ENCODE measurements around the gene CMKLR1. TPM values are rescaled to one million over a fixed set of nuclear protein-coding genes. Genes with fewer than 3 reads are reported as not detected.

CMKLR1 gene
- total RNA-seq, 2 donors from 2014 or later: 0.26 to 1.1 TPM

GRCh38 chr12:108257004-108257403 lies 82.1 kb downstream of the CMKLR1 start:
- Mint-ChIP-seq H3K27ac (no peak overlapping the region), H3K4me1 (ENCODE audit: low read depth in 2 of 2) (peaks cover 7 to 15% of the 10 kb centered on the region in 2 donors), H3K27me3 (peaks cover 0 to 8% of the 10 kb centered on the region in 2 donors), H3K4me3 (no peak overlapping the region), H3K36me3 (peaks cover 16% of the 10 kb centered on the region), H3K9me3 (peaks cover 7% of the 10 kb centered on the region)
- no peak for ATAC-seq
- DNase-seq (ENCODE audit: low spot score): no peak

- Mint-ChIP-seq H3K27me3 (peaks cover 7 to 8% of the 10 kb centered on the region in 2 donors), H3K4me1 (ENCODE audit: low read depth in 2 of 2) (peaks cover 7 to 19% of the 10 kb centered on the region in 2 donors), H3K4me3 (no peak overlapping the region), H3K9me3 (no peaks in the 10 kb centered on the region), H3K36me3 (peaks cover 6% of the 10 kb centered on the region), H3K27ac (no peak overlapping the region)
- DNase-seq (ENCODE audit: low spot score) (no peak), ATAC-seq (no peak)
Observed at GRCh38 chr12:108255252-108255602, 83.9 kb downstream of the CMKLR1 start.

GRCh38 chr12:108254517-108255251 lies 84.4 kb downstream of the CMKLR1 start:
- DNase-seq (ENCODE audit: low spot score) (no peak), ATAC-seq (no peak)
- peaks cover 10 to 11% of the 10 kb centered on the region in 2 donors for H3K27me3 Mint-ChIP-seq
- H3K27ac Mint-ChIP-seq: no peak overlapping the region
- H3K4me3 Mint-ChIP-seq: no peak overlapping the region
- peaks cover 7 to 23% of the 10 kb centered on the region in 2 donors for H3K4me1 Mint-ChIP-seq (ENCODE audit: low read depth in 2 of 2)
- no peaks in the 10 kb centered on the region for H3K9me3 Mint-ChIP-seq
- peaks cover under 1% of the 10 kb centered on the region for H3K36me3 Mint-ChIP-seq

- no peaks in the 10 kb centered on the region for H3K36me3 Mint-ChIP-seq
- H3K4me1 Mint-ChIP-seq (ENCODE audit: low read depth in 2 of 2): peaks cover 7 to 26% of the 10 kb centered on the region in 2 donors
- ATAC-seq (no peak), DNase-seq (ENCODE audit: low spot score) (no peak)
- H3K9me3 Mint-ChIP-seq: no peaks in the 10 kb centered on the region
- H3K4me3 Mint-ChIP-seq: no peak overlapping the region
- H3K27ac Mint-ChIP-seq: peak overlapping the region in 1 of 2 donors; percentile 42
- H3K27me3 Mint-ChIP-seq: peaks cover 10 to 14% of the 10 kb centered on the region in 2 donors
Observed at GRCh38 chr12:108254030-108254429, 85.1 kb downstream of the CMKLR1 start.

GRCh38 chr12:108253540-108253939 lies 85.6 kb downstream of the CMKLR1 start:
- no peak for DNase-seq (ENCODE audit: low spot score)
- Mint-ChIP-seq H3K36me3 (no peaks in the 10 kb centered on the region), H3K9me3 (no peaks in the 10 kb centered on the region), H3K27ac (peak overlapping the region in 1 of 2 donors; percentile 42), H3K4me1 (ENCODE audit: low read depth in 2 of 2) (peaks cover 7 to 26% of the 10 kb centered on the region in 2 donors), H3K27me3 (peaks cover 10 to 14% of the 10 kb centered on the region in 2 donors), H3K4me3 (no peak overlapping the region)
- ATAC-seq: no peak

GRCh38 chr12:108252523-108252922 lies 86.6 kb downstream of the CMKLR1 start:
- peaks cover 10 to 14% of the 10 kb centered on the region in 2 donors for H3K27me3 Mint-ChIP-seq
- DNase-seq (ENCODE audit: low spot score): no peak
- H3K4me3 Mint-ChIP-seq: no peak overlapping the region
- H3K9me3 Mint-ChIP-seq: no peaks in the 10 kb centered on the region
- no peaks in the 10 kb centered on the region for H3K36me3 Mint-ChIP-seq
- peaks cover 7 to 26% of the 10 kb centered on the region in 2 donors for H3K4me1 Mint-ChIP-seq (ENCODE audit: low read depth in 2 of 2)
- no peak for ATAC-seq
- no peak overlapping the region for H3K27ac Mint-ChIP-seq

- no peaks in the 10 kb centered on the region for H3K9me3 Mint-ChIP-seq
- H3K36me3 Mint-ChIP-seq: no peaks in the 10 kb centered on the region
Observed at GRCh38 chr12:108248011-108248410, 91.1 kb downstream of the CMKLR1 start.

GRCh38 chr12:108247130-108247529 lies 92.0 kb downstream of the CMKLR1 start:
- ATAC-seq (no peak), DNase-seq (ENCODE audit: low spot score) (no peak)
- Mint-ChIP-seq H3K27me3 (peaks cover 6 to 10% of the 10 kb centered on the region in 2 donors), H3K36me3 (no peaks in the 10 kb centered on the region), H3K4me1 (ENCODE audit: low read depth in 2 of 2) (peaks cover 0 to 13% of the 10 kb centered on the region in 2 donors), H3K27ac (no peak overlapping the region), H3K4me3 (no peak overlapping the region), H3K9me3 (no peaks in the 10 kb centered on the region)

More at GRCh38 chr12:108248011-108248410, 91.1 kb downstream of the CMKLR1 start:
- peaks cover 6 to 10% of the 10 kb centered on the region in 2 donors for H3K27me3 Mint-ChIP-seq
- ATAC-seq (no peak), DNase-seq (ENCODE audit: low spot score) (no peak)
- H3K4me1 Mint-ChIP-seq (ENCODE audit: low read depth in 2 of 2): peaks cover under 1 to 15% of the 10 kb centered on the region in 2 donors
- no peak overlapping the region for H3K4me3 Mint-ChIP-seq
- H3K27ac Mint-ChIP-seq: no peak overlapping the region

GRCh38 chr12:108241986-108242703 lies 97.0 kb downstream of the CMKLR1 start:
- no peak overlapping the region for H3K4me3 Mint-ChIP-seq
- no peaks in the 10 kb centered on the region for H3K9me3 Mint-ChIP-seq
- peaks cover 4% of the 10 kb centered on the region for H3K36me3 Mint-ChIP-seq
- no peak for ATAC-seq
- peaks cover 6 to 11% of the 10 kb centered on the region in 2 donors for H3K4me1 Mint-ChIP-seq (ENCODE audit: low read depth in 2 of 2)
- no peaks in the 10 kb centered on the region for H3K27me3 Mint-ChIP-seq
- DNase-seq (ENCODE audit: low spot score): no peak
- H3K27ac Mint-ChIP-seq: no peak overlapping the region

- Mint-ChIP-seq H3K4me3 (no peak overlapping the region), H3K36me3 (peaks cover 4% of the 10 kb centered on the region), H3K27me3 (peaks cover 3 to 6% of the 10 kb centered on the region in 2 donors), H3K27ac (no peak overlapping the region), H3K9me3 (no peaks in the 10 kb centered on the region), H3K4me1 (ENCODE audit: low read depth in 2 of 2) (peaks cover 6 to 11% of the 10 kb centered on the region in 2 donors)
- DNase-seq (ENCODE audit: low spot score) (no peak), ATAC-seq (no peak)
Observed at GRCh38 chr12:108240928-108241327, 98.2 kb downstream of the CMKLR1 start.

GRCh38 chr12:108240027-108240785 lies 98.9 kb downstream of the CMKLR1 start:
- Mint-ChIP-seq H3K9me3 (no peaks in the 10 kb centered on the region), H3K4me3 (peak overlapping the region; percentile 6), H3K4me1 (ENCODE audit: low read depth in 2 of 2) (peaks cover 6 to 11% of the 10 kb centered on the region in 2 donors), H3K36me3 (peaks cover 4% of the 10 kb centered on the region), H3K27ac (no peak overlapping the region), H3K27me3 (peaks cover 3 to 6% of the 10 kb centered on the region in 2 donors)
- DNase-seq (ENCODE audit: low spot score): no peak
- ATAC-seq: no peak

GRCh38 chr12:108239378-108239777 lies 99.7 kb downstream of the CMKLR1 start:
- Mint-ChIP-seq H3K9me3 (no peaks in the 10 kb centered on the region), H3K4me1 (ENCODE audit: low read depth in 2 of 2) (peaks cover 6 to 11% of the 10 kb centered on the region in 2 donors), H3K27me3 (peaks cover 3 to 6% of the 10 kb centered on the region in 2 donors), H3K36me3 (peaks cover 4% of the 10 kb centered on the region), H3K4me3 (peak overlapping the region; percentile 6), H3K27ac (peak overlapping the region; percentile 2 to 27)
- peak in 1 of 2 donors; percentile 36 for ATAC-seq
- no peak for DNase-seq (ENCODE audit: low spot score)

- H3K27ac Mint-ChIP-seq: no peak overlapping the region
- ATAC-seq (no peak), DNase-seq (ENCODE audit: low spot score) (no peak)
- H3K9me3 Mint-ChIP-seq: no peaks in the 10 kb centered on the region
- H3K36me3 Mint-ChIP-seq: peaks cover 4% of the 10 kb centered on the region
- no peak overlapping the region for H3K4me3 Mint-ChIP-seq
- H3K4me1 Mint-ChIP-seq (ENCODE audit: low read depth in 2 of 2): peaks cover 6 to 11% of the 10 kb centered on the region in 2 donors
- peaks cover 3 to 6% of the 10 kb centered on the region in 2 donors for H3K27me3 Mint-ChIP-seq
Observed at GRCh38 chr12:108238474-108238873, 100.6 kb downstream of the CMKLR1 start.
